ENCODE measurements around the gene TAP1. TPM values are rescaled to one million over a fixed set of nuclear protein-coding genes. Genes with fewer than 3 reads are reported as not detected.

TAP1 gene
- total RNA-seq, 1 experiment from 2014 or later = 12.1 TPM

DNA sequence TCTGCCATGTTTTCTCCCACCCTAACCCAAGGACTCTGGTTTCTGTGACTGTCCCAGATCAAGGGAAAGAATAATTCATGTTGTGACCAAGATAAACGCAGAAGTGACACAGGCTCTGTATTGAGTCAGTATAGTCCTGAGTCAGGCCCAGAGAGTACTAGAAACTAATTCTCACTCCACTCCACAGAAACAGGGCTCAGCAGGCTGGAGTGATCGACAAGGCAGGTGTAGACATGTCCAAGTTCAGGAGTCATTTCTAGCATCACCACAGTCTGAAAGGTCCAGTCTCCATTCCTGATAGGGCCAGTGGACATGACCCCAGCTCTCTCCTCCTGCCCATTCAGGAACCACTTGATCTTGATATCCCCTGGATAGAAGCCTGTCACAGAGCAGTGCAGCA lies 39.4 kb downstream of the TAP1 start:
- Histone ChIP-seq H3K14ac (ENCODE audit: insufficient read depth, low read length) (no peak overlapping the region), H3K23ac (ENCODE audit: insufficient read length, low read depth, low read length) (no peak overlapping the region), H4K20me1 (ENCODE audit: control insufficient read depth, insufficient read depth, insufficient read length) (no peaks in the 10 kb centered on the region), H3K9ac (ENCODE audit: extremely low read depth, insufficient read length, low read length) (no peak overlapping the region), H3K4ac (ENCODE audit: low read depth, low read length) (no peak overlapping the region), H2BK5ac (ENCODE audit: insufficient read length, low read length) (no peak overlapping the region), H2AK5ac (ENCODE audit: insufficient read length, low read length) (no peak overlapping the region), H2BK120ac (ENCODE audit: low read depth, low read length, poor library complexity, severe bottlenecking) (no peak overlapping the region), H3K79me1 (ENCODE audit: insufficient read depth, low read depth, low read length, poor library complexity, severe bottlenecking) (no peaks in the 10 kb centered on the region), H2BK15ac (ENCODE audit: low read depth, low read length) (no peak overlapping the region), H3K23me2 (ENCODE audit: insufficient read length, low read depth, low read length, poor library complexity, severe bottlenecking) (no peaks in the 10 kb centered on the region), H4K8ac (replicated peaks; ENCODE audit: insufficient read length, low read depth, low read length) (no peak overlapping the region), H2BK20ac (ENCODE audit: low read depth, low read length, poor library complexity, severe bottlenecking) (no peak overlapping the region), H3K9me3 (ENCODE audit: control insufficient read depth, low read depth, low read length) (no peaks in the 10 kb centered on the region), H3K27ac (ENCODE audit: insufficient read length, low read depth, low read length) (no peak overlapping the region), H3K18ac (ENCODE audit: insufficient read length, low read depth, low read length) (no peak overlapping the region), H2BK12ac (ENCODE audit: insufficient read length, low read depth, low read length) (no peak overlapping the region), H4K91ac (ENCODE audit: insufficient read length, low read depth, low read length) (no peak overlapping the region), H3K4me2 (ENCODE audit: insufficient read depth, insufficient read length, low read length) (no peak overlapping the region), H2AFZ (ENCODE audit: low read length) (no peak overlapping the region), H3T11ph (ENCODE audit: low read length) (no peak overlapping the region), H3K4me1 (ENCODE audit: insufficient read depth, low read length) (no peaks in the 10 kb centered on the region), H3K56ac (ENCODE audit: insufficient read length, low read depth, low read length) (no peak overlapping the region), H3K79me2 (ENCODE audit: insufficient read depth, low read length) (no peaks in the 10 kb centered on the region), H4K5ac (ENCODE audit: insufficient read length, low read depth, low read length) (no peak overlapping the region), H3K27me3 (ENCODE audit: insufficient read depth, low read length) (no peaks in the 10 kb centered on the region)
- WGBS (ENCODE audit: extremely low coverage, insufficient read length, low lambda C conversion rate) = no CpG with 5 or more reads among the region's 2 CpGs
- TF ChIP-seq, protein P1, sequence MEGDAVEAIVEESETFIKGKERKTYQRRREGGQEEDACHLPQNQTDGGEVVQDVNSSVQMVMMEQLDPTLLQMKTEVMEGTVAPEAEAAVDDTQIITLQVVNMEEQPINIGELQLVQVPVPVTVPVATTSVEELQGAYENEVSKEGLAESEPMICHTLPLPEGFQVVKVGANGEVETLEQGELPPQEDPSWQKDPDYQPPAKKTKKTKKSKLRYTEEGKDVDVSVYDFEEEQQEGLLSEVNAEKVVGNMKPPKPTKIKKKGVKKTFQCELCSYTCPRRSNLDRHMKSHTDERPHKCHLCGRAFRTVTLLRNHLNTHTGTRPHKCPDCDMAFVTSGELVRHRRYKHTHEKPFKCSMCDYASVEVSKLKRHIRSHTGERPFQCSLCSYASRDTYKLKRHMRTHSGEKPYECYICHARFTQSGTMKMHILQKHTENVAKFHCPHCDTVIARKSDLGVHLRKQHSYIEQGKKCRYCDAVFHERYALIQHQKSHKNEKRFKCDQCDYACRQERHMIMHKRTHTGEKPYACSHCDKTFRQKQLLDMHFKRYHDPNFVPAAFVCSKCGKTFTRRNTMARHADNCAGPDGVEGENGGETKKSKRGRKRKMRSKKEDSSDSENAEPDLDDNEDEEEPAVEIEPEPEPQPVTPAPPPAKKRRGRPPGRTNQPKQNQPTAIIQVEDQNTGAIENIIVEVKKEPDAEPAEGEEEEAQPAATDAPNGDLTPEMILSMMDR (conservative IDR thresholded peaks at IDR 0.05) = no peak
- H3K4me3 Mint-ChIP-seq = no peak overlapping the region
- no peak for DNase-seq
- no peak overlapping the region for H3K27ac Mint-ChIP-seq
- no peaks in the 10 kb centered on the region for H3K36me3 Mint-ChIP-seq (ENCODE audit: insufficient read depth in 1 of 3, low read depth in 3 of 3)
- peaks cover 19% of the 10 kb centered on the region for H3K27me3 Mint-ChIP-seq (ENCODE audit: low read depth)
- H3K9me3 Mint-ChIP-seq = no peaks in the 10 kb centered on the region
- peaks cover 0 to 6% of the 10 kb centered on the region in 2 experiments; a peak in 2 of 4 replicates for H3K4me1 Mint-ChIP-seq
